Activated T-cell treated with anti-CD3 and anti-CD28 coated beads, Interleukin-2, amount 50 U/mL, for 1 hour (primary cell): ENCODE results near the gene CCDC194.
"Not testable (repeated sequence)": the region's sequence is repeated elsewhere in the genome, so short reads cannot be mapped to it uniquely, and the experiment has no call there.

ENCODE experiments used
- DNase-seq: peaks from one replicate; pipeline ENCODE4 v3.0.0-alpha.2; 2020

The CCDC194 gene

GRCh38 chr19:17365361-17365760 lies 28.6 kb downstream of the CCDC194 start:
- no peak for DNase-seq

GRCh38 chr19:17363852-17364605 lies 30.0 kb downstream of the CCDC194 start:
- not testable (repeated sequence) for DNase-seq

GRCh38 chr19:17359905-17360800 lies 33.8 kb downstream of the CCDC194 start:
- no peak for DNase-seq

- no peak for DNase-seq
Observed at GRCh38 chr19:17358395-17358794, 35.6 kb downstream of the CCDC194 start.

- DNase-seq, result no peak
Observed at GRCh38 chr19:17357724-17358123, 36.3 kb downstream of the CCDC194 start.

- no peak for DNase-seq
Observed at GRCh38 chr19:17357078-17357666, 36.8 kb downstream of the CCDC194 start.

- no peak for DNase-seq
Observed at GRCh38 chr19:17353386-17353785, 40.6 kb downstream of the CCDC194 start.

- no peak for DNase-seq
Observed at GRCh38 chr19:17352608-17353280, 41.3 kb downstream of the CCDC194 start.

GRCh38 chr19:17351815-17352435 lies 42.1 kb downstream of the CCDC194 start:
- DNase-seq, result no peak

GRCh38 chr19:17348700-17349099 lies 45.3 kb downstream of the CCDC194 start:
- no peak for DNase-seq

GRCh38 chr19:17347877-17348276 lies 46.1 kb downstream of the CCDC194 start:
- DNase-seq, result no peak

GRCh38 chr19:17347361-17347760 lies 46.6 kb downstream of the CCDC194 start:
- no peak for DNase-seq

GRCh38 chr19:17346109-17346671 lies 47.8 kb downstream of the CCDC194 start:
- DNase-seq, result peak; percentile 81

- no peak for DNase-seq
Observed at GRCh38 chr19:17341845-17342244, 52.2 kb downstream of the CCDC194 start.

GRCh38 chr19:17341386-17341785 lies 52.6 kb downstream of the CCDC194 start:
- DNase-seq, result no peak

GRCh38 chr19:17340871-17341357 lies 53.1 kb downstream of the CCDC194 start:
- DNase-seq, result no peak
